Measurements from ENCODE around the gene CDKL2.
"Not testable (repeated sequence)": the region's sequence is repeated elsewhere in the genome, so short reads cannot be mapped to it uniquely, and the experiment has no call there.

Gene CDKL2

DNA sequence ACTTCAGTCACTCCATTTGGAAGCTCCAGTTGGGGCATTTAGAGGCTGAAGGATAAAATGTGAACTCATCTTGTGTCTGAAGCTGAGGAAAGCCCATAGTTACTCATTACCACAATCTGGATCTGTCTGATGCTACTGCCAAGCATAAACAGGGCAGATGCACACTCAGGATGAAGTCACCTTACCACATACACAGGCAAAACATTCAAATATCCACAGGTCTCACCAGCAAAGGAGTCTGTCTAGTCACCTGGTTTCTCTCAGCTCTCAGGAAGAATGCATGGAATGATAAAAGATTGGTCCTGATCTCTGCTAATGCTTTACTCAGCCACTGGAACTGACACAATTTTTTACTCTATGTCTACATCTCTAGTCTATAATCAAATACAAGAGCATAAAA, 87.5 kb downstream of the CDKL2 start:
- Histone ChIP-seq H3K4me3 (ENCODE audit: low read length, poor library complexity, severe bottlenecking) (no peak overlapping the region), H3K27me3 (ENCODE audit: insufficient read depth, low read length, poor library complexity, severe bottlenecking) (no peaks in the 10 kb centered on the region), H3K4me2 (ENCODE audit: low read depth, low read length, poor library complexity, severe bottlenecking) (no peak overlapping the region), H3K9ac (ENCODE audit: low read depth, low read length, poor library complexity, severe bottlenecking) (no peak overlapping the region), H3F3A (ENCODE audit: low read depth) (no peaks in the 10 kb centered on the region), H4K20me1 (ENCODE audit: insufficient read depth, low read length, poor library complexity, severe bottlenecking) (no peaks in the 10 kb centered on the region), H3K36me3 (ENCODE audit: insufficient read depth, low read length) (no peaks in the 10 kb centered on the region), H3K9me3 (ENCODE audit: insufficient read depth, low read depth, low read length) (no peaks in the 10 kb centered on the region), H3K79me2 (ENCODE audit: insufficient read depth, low read length) (no peaks in the 10 kb centered on the region), H2AFZ (ENCODE audit: low read length) (no peak overlapping the region), H3K9me2 (replicated peaks; ENCODE audit: low read depth, low read length) (no peaks in the 10 kb centered on the region), H3K4me1 (ENCODE audit: insufficient read depth, low read length, poor library complexity, severe bottlenecking) (no peaks in the 10 kb centered on the region)
- TF ChIP-seq, protein P1, sequence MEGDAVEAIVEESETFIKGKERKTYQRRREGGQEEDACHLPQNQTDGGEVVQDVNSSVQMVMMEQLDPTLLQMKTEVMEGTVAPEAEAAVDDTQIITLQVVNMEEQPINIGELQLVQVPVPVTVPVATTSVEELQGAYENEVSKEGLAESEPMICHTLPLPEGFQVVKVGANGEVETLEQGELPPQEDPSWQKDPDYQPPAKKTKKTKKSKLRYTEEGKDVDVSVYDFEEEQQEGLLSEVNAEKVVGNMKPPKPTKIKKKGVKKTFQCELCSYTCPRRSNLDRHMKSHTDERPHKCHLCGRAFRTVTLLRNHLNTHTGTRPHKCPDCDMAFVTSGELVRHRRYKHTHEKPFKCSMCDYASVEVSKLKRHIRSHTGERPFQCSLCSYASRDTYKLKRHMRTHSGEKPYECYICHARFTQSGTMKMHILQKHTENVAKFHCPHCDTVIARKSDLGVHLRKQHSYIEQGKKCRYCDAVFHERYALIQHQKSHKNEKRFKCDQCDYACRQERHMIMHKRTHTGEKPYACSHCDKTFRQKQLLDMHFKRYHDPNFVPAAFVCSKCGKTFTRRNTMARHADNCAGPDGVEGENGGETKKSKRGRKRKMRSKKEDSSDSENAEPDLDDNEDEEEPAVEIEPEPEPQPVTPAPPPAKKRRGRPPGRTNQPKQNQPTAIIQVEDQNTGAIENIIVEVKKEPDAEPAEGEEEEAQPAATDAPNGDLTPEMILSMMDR (conservative IDR thresholded peaks at IDR 0.05; ENCODE audit: low read length), result no peak

DNA sequence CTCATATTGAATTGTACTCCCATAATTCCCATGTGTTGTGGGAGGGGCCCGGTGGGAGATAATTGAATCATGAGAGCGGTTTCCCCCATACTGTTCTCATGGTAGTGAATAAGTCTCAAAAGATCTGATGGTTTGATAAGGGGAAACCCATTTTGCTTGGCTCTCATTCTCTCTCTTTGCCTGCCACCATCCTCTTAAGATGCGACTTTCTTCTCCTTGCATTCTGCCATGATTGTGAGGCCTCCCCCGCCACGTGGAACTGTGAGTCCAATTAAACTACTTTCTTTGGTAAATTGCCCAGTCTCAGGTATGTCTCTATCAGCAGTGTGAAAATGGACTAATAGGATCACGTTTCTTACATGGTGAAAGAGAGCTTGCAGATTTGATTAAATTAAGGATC, 93.0 kb downstream of the CDKL2 start:
- not testable (repeated sequence) for H3K4me3 ChIP-seq (ENCODE audit: low read length, poor library complexity, severe bottlenecking)

DNA sequence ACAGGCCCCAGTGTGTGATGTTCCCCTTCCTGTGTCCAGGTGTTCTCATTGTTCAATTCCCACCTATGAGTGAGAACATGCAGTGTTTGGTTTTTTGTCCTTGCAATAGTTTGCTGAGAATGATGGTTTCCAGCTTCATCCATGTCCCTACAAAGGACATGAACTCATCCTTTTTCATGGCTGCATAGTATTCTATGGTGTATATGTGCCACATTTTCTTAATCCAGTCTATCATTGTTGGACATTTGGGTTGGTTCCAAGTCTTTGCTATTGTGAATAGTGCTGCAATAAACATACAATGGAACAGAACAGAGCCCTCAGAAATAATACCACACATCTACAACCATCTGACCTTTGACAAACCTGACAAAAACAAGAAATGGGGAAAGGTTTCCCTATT, 96.4 kb downstream of the CDKL2 start:
- H3K79me2 ChIP-seq (ENCODE audit: insufficient read depth, low read length); H3K4me1 ChIP-seq (ENCODE audit: insufficient read depth, low read length, poor library complexity, severe bottlenecking): not testable (repeated sequence)

More for the DNA sequence above, 93.0 kb downstream of the CDKL2 start:
- not testable (repeated sequence) for H3K27me3 ChIP-seq (ENCODE audit: insufficient read depth, low read length, poor library complexity, severe bottlenecking); H3K9me3 ChIP-seq (ENCODE audit: insufficient read depth, low read depth, low read length); H3K36me3 ChIP-seq (ENCODE audit: insufficient read depth, low read length); H3F3A ChIP-seq (ENCODE audit: low read depth); H3K79me2 ChIP-seq (ENCODE audit: insufficient read depth, low read length); H3K9ac ChIP-seq (ENCODE audit: low read depth, low read length, poor library complexity, severe bottlenecking); H3K4me1 ChIP-seq (ENCODE audit: insufficient read depth, low read length, poor library complexity, severe bottlenecking); H4K20me1 ChIP-seq (ENCODE audit: insufficient read depth, low read length, poor library complexity, severe bottlenecking); H3K9me2 ChIP-seq (replicated peaks; ENCODE audit: low read depth, low read length); H2AFZ ChIP-seq (ENCODE audit: low read length); H3K4me2 ChIP-seq (ENCODE audit: low read depth, low read length, poor library complexity, severe bottlenecking)

DNA sequence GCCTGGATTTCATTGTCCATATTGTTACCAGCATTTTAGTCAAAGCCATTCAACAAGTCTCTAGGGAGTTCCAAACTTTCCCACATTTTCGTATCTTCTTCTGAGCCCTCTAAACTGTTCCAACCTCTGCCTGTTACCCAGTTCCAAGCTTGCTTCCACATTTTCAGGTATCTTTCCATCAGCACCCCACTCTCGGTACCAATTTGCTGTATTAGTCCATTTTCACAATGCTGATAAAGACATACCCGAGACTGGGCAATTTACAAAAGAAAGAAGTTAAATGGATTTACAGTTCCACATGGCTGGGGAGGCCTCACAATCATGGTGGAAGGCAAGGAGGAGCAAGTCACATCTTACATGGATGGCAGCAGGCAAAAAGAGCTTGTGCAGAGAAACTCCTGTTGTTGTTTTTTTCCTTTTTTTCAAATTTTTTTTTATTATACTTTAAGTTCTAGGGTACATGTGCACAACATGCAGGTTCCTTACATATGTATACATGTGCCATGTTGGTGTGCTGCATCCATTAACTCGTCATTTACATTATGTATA, 96.9 kb downstream of the CDKL2 start:
- peaks cover 25% of the 10 kb centered on the region; the same call in 1 of the 2 replicates for H3K36me3 ChIP-seq (ENCODE audit: insufficient read depth, low read length)
- H3K4me1 ChIP-seq (ENCODE audit: insufficient read depth, low read length, poor library complexity, severe bottlenecking); H3K9me2 ChIP-seq (replicated peaks; ENCODE audit: low read depth, low read length); H3K4me2 ChIP-seq (ENCODE audit: low read depth, low read length, poor library complexity, severe bottlenecking); H3K27me3 ChIP-seq (ENCODE audit: insufficient read depth, low read length, poor library complexity, severe bottlenecking); H2AFZ ChIP-seq (ENCODE audit: low read length); H3K79me2 ChIP-seq (ENCODE audit: insufficient read depth, low read length); H3K9me3 ChIP-seq (ENCODE audit: insufficient read depth, low read depth, low read length); H4K20me1 ChIP-seq (ENCODE audit: insufficient read depth, low read length, poor library complexity, severe bottlenecking); H3K4me3 ChIP-seq (ENCODE audit: low read length, poor library complexity, severe bottlenecking); H3K9ac ChIP-seq (ENCODE audit: low read depth, low read length, poor library complexity, severe bottlenecking); H3F3A ChIP-seq (ENCODE audit: low read depth): not testable (repeated sequence)

More for the DNA sequence above, 96.4 kb downstream of the CDKL2 start:
- H3K4me3 ChIP-seq (ENCODE audit: low read length, poor library complexity, severe bottlenecking); H3K27me3 ChIP-seq (ENCODE audit: insufficient read depth, low read length, poor library complexity, severe bottlenecking); H3K9me2 ChIP-seq (replicated peaks; ENCODE audit: low read depth, low read length); H3K9me3 ChIP-seq (ENCODE audit: insufficient read depth, low read depth, low read length); H3K9ac ChIP-seq (ENCODE audit: low read depth, low read length, poor library complexity, severe bottlenecking); H2AFZ ChIP-seq (ENCODE audit: low read length); H3K4me2 ChIP-seq (ENCODE audit: low read depth, low read length, poor library complexity, severe bottlenecking); H4K20me1 ChIP-seq (ENCODE audit: insufficient read depth, low read length, poor library complexity, severe bottlenecking); H3F3A ChIP-seq (ENCODE audit: low read depth): not testable (repeated sequence)
- H3K36me3 ChIP-seq (ENCODE audit: insufficient read depth, low read length), result peaks cover 25% of the 10 kb centered on the region; the same call in 1 of the 2 replicates

DNA sequence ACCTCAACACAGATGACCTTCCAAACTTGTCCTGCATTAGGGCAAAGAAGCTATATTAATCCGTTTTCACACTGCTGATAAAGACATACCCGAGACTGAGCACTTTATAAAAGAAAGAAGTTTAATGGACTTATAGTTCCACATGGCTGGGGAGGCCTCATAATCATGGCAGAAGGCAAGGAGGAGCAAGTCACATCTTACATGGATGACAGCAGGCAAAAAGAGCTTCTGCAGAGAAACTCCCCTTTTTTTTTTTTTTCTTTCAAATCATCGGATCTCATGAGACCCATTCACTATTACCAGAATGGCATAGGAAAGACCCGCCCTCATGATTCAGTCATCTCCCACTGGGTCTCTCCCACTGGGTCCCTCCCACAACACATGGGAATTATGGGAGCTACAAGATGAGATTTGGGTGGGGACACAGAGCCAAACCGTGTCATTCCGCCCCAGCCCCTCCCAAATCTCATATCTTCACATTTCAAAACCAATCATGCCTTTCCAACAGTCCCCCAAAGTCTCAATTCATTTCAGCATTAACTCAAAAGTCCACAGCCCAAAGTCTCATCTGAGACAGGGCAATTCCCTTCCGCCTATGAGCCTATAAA, 98.7 kb downstream of the CDKL2 start:
- not testable (repeated sequence) for H2AFZ ChIP-seq (ENCODE audit: low read length); H3K9ac ChIP-seq (ENCODE audit: low read depth, low read length, poor library complexity, severe bottlenecking); H3K4me2 ChIP-seq (ENCODE audit: low read depth, low read length, poor library complexity, severe bottlenecking); H3K9me2 ChIP-seq (replicated peaks; ENCODE audit: low read depth, low read length); H4K20me1 ChIP-seq (ENCODE audit: insufficient read depth, low read length, poor library complexity, severe bottlenecking); H3K27me3 ChIP-seq (ENCODE audit: insufficient read depth, low read length, poor library complexity, severe bottlenecking); H3K4me1 ChIP-seq (ENCODE audit: insufficient read depth, low read length, poor library complexity, severe bottlenecking); H3K79me2 ChIP-seq (ENCODE audit: insufficient read depth, low read length); H3K4me3 ChIP-seq (ENCODE audit: low read length, poor library complexity, severe bottlenecking); H3F3A ChIP-seq (ENCODE audit: low read depth); H3K9me3 ChIP-seq (ENCODE audit: insufficient read depth, low read depth, low read length)
- H3K36me3 ChIP-seq (ENCODE audit: insufficient read depth, low read length), result peaks cover 42% of the 10 kb centered on the region

Data from Loucy (cell line).